Right lobe of liver (tissue), 4 donors: ENCODE results near the gene TRIM41.

Source experiments
- CTCF ChIP-seq, 4 donors: fragments of 200-600 bp in 3 of 4; fragments of 450-650 bp in 1 of 4; IDR thresholded peaks; one replicate each; pipeline versions ENCODE4 v1.5.1 to v1.8.0; 2016 to 2022; ENCODE audit warnings: antibody characterized with exemption in 4 of 4, mild to moderate bottlenecking in 2 of 4
- POLR2A ChIP-seq: fragments of 450-650 bp; IDR thresholded peaks from one replicate; pipeline ENCODE4 v1.6.1; 2017; ENCODE audit warnings: antibody characterized with exemption, mild to moderate bottlenecking
- donor health status: DM: no; HTN: no; CAD: no.
- donor health status: DM: no; HTN: no; CAD: no.
- donor health status: DM: no; HTN: yes; CAD: no.

DNA sequence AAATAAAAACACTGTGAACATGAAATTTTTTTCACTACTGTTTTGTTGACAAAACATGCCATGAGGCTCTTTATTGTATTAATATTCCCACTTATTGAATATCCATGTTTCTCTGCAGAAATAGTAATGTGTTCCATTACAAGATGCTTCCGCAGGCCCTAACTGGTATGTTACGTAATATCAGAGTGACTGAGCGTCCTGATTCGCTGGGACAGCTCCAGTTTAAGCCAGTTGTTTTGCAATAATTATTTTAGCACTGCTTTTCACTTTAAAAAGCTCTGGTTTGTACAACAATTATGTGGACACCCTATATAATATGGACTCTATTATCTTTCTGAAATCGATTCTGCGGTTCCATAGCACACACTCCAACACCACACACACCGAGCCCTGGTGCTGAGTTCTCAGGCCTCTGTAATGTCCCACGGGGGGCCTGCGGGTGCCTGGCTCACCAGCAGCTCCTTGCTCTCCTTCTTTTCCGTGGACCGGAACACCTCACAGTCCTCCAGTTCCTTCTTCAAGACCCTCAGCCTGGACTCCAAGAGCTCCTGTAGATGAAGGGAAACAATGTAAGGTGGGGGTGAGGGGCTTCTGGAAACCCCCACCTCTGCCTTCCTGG, 19.9 kb upstream of the TRIM41 start:
- no peak for TF ChIP-seq CTCF (IDR thresholded peaks at IDR 0.05)
- no peak for TF ChIP-seq POLR2A
